Panc1 (cell line): ENCODE measurements around the gene ZP1.

Source experiments
- CTCF ChIP-seq: fragments of 450-650 bp; IDR thresholded peaks from 2 replicates; pipeline ENCODE4 v1.5.1; 2017; ENCODE audit warnings: mild to moderate bottlenecking
- POLR2AphosphoS5 ChIP-seq: IDR thresholded peaks from 2 replicates; pipeline ENCODE4 v1.6.1; 2012; ENCODE audit warnings: mild to moderate bottlenecking, low read depth, low read length, moderate library complexity
- REST ChIP-seq, 2 experiments: IDR thresholded peaks; 2 replicates each; pipeline ENCODE4 v1.6.1; 2011 to 2012; ENCODE audit warnings: low read depth in 2 of 2, control low read depth in 1 of 2, low read length in 1 of 2, mild to moderate bottlenecking in 1 of 2, moderate library complexity in 1 of 2; ENCODE audit not compliant: insufficient read depth in 1 of 2
- TCF7L2 ChIP-seq: IDR thresholded peaks from 2 replicates; pipeline ENCODE4 v1.6.1; 2011; ENCODE audit warnings: mild to moderate bottlenecking, low read depth, low read length, inconsistent platforms

DNA sequence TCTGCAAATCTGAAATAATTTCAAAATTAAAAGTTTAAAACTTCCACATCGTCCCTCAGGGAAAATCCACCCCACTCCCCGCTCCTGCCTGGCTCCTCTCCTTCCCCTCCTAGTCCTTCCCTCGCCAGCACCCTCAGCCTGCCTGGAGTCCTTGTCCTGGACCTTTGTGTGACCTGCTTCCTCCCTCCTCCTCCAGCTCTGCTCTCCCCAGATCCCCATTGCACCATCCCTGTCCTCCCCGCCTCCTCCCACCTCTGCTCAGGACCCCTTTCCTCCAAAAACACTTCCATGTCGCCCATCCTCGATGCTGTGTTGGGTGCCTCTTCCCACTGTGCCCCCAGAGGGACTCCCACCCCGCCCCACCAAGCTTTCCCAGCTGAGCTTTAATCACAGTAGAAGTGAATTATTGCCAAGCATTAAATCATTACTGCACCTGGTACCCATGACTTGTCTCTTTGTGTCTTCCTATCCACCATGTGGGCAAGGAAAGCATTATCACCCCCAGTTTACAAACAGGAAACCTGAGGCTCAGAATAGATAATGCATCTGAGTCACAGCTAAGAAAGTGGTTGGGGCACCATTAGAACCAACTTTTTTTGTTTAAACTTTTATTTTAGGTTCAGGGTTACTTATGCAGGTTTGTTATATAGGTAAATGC, 2.4 kb upstream of the ZP1 start:
- TF ChIP-seq CTCF (no peak), POLR2AphosphoS5 (no peak), REST (IDR thresholded peaks at IDR 0.05; ENCODE audit: insufficient read depth in 1 of 2, low read depth in 2 of 2, low read length in 1 of 2) (no peak), TCF7L2 (no peak)
